Measurements from ENCODE around the gene SLC35F3.

Gene SLC35F3

DNA sequence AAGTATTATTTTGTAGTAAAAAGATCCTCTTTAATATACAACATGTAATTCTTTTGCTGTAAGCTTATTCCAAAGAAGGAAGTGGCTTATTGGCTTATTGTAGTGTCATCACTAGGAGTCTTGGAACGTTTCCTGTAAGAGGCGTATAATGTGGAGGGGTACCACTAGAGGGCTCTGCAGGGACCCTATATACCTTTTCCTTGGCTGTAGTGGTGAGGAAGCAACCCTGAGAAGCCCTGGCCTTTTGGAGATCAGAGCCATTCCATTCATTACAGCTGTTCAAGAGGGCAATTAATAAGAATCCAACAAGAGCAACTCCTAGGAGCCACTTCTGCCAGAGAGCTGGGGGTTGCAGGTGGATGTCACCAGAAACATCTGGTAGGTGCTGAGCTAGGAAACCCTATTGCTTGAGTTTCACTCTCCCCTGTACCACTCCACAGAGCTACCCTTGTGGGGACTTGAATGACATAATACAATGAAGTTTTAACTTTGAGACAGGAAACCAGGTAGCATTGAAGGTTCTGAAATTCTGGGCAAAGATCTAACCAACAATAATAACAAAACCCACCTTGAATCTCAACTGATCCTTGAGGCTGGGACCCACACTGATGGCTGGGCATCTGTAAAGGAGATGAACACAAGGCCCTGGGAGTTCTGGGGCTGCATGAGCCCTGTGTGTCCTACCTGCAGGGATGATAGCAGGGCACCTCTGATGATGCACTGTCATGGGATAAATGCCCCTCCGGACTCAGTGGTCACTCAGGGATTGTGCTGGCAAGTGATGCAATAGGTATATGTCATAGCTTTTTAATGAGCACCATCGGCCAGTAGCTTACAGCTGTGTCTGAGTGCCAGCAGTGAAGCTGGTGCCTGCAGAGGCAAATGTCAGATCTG, 308.5 kb downstream of the SLC35F3 start:
- peaks cover 28% of the 10 kb centered on the region for H3K27me3 Mint-ChIP-seq

GRCh38 chr1:234213658-234214128, 309.2 kb downstream of the SLC35F3 start:
- peaks cover 3% of the 10 kb centered on the region for H3K4me1 Mint-ChIP-seq
- peaks cover 2% of the 10 kb centered on the region for H3K36me3 Mint-ChIP-seq
- peak overlapping the region; percentile 78 for H3K4me3 Mint-ChIP-seq
- no peak for DNase-seq (ENCODE audit: low spot score in 2 of 2)
- no peak overlapping the region for H3K27ac Mint-ChIP-seq
- no peak for ATAC-seq (ENCODE audit: low read depth)
- H3K9me3 Mint-ChIP-seq = peaks cover 5% of the 10 kb centered on the region
- peaks cover 28% of the 10 kb centered on the region for H3K27me3 Mint-ChIP-seq

More for the DNA sequence above, 308.5 kb downstream of the SLC35F3 start:
- no peak for DNase-seq (ENCODE audit: low spot score in 2 of 2)
- no peak for ATAC-seq (ENCODE audit: low read depth)
- Mint-ChIP-seq H3K27ac (no peak overlapping the region), H3K4me1 (peaks cover 3% of the 10 kb centered on the region), H3K9me3 (peaks cover 5% of the 10 kb centered on the region), H3K4me3 (no peak overlapping the region), H3K36me3 (peaks cover 2% of the 10 kb centered on the region)

GRCh38 chr1:234214129-234214910, 309.8 kb downstream of the SLC35F3 start:
- H3K27me3 Mint-ChIP-seq = peaks cover 28% of the 10 kb centered on the region
- DNase-seq (ENCODE audit: low spot score in 2 of 2) (no peak), ATAC-seq (ENCODE audit: low read depth) (peak; percentile 34)
- H3K4me1 Mint-ChIP-seq = peaks cover 3% of the 10 kb centered on the region
- H3K4me3 Mint-ChIP-seq = peak overlapping the region; percentile 78
- no peak overlapping the region for H3K27ac Mint-ChIP-seq
- H3K9me3 Mint-ChIP-seq = peaks cover 5% of the 10 kb centered on the region
- peaks cover 2% of the 10 kb centered on the region for H3K36me3 Mint-ChIP-seq

DNA sequence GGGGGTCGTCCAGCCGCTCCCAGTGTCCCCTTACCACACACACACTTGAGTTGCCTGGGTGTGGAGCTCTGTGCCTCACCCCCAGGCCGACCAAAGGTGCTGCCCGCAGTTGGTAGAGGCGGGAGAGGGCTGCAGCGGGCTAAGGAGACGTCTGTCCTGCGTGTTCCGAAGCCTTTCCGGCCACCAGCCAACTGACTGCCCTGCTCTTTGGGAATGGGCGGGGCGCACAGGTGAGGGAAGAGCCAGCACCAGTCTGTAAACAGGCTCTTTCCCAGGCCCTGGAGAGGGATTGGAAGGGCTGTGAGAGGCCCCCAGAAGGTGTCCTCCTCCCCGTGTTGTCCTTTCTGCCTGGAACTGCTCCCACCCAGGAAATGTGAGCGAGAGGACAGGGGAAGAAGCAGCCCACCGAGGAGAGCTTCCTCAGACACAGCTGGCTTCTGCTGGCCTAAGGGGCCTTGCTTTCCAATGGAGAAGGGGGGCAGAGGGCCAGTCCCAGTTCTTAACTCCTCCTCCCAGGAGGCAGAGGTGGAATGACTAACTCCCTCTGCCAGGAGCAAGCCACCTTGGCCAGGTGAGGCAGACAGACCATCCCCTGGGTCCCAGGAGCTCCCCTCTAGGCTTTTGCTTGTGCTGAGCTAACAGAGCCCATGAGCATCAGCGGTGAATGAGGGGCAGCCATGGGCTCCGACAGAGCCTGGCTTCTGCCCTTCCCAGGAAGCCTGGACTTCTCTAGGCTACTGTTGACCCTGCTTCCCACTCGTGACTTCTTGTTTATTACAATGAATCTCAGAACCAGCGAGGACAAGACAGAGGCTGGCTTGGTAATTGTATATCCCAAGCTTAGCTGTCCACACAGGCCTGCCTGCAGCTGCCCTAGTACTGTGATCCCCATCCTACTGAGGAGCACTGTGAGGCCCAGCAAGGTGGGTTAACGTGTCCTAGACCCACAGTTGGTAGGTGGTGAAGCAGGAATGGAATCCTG, 310.7 kb downstream of the SLC35F3 start:
- Mint-ChIP-seq H3K36me3 (no peaks in the 10 kb centered on the region), H3K27ac (no peak overlapping the region), H3K4me3 (no peak overlapping the region), H3K4me1 (peaks cover 3% of the 10 kb centered on the region), H3K27me3 (peaks cover 24% of the 10 kb centered on the region), H3K9me3 (peaks cover 3% of the 10 kb centered on the region)
- ATAC-seq (ENCODE audit: low read depth) (no peak), DNase-seq (ENCODE audit: low spot score in 2 of 2) (no peak)

DNA sequence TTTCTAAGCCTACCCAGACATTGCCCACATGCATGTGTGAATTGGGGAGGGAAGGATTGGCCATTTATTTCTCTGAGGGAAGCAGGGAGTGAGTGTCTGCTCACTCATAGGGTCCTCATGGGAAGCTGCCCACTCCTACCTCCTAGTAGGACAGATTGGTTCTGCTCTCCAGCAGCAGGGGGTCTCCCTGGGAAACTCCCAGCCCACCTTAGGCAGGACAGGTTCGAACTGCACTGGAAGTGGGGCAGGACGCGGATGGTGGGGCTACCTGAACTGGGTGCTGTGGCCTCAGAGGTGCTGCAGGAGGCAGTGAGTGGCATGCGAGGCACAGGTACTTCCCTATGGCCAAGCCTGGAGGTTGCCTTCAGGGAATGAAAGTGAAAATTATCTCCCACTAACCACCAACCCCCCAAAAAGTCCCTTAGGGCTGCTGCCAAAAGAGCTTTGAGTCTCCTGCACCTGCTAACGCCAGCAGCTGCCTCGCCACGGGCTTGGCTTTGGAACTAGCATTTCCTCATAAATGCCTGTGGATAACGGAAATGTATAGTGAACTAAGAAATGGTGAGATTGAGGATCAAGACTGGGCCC, 311.7 kb downstream of the SLC35F3 start:
- H3K9me3 Mint-ChIP-seq = peaks cover 3% of the 10 kb centered on the region
- no peak overlapping the region for H3K4me3 Mint-ChIP-seq
- no peak overlapping the region for H3K27ac Mint-ChIP-seq
- no peak for DNase-seq (ENCODE audit: low spot score in 2 of 2)
- H3K36me3 Mint-ChIP-seq = no peaks in the 10 kb centered on the region
- H3K4me1 Mint-ChIP-seq = peaks cover 3% of the 10 kb centered on the region
- H3K27me3 Mint-ChIP-seq = peaks cover 20% of the 10 kb centered on the region
- no peak for ATAC-seq (ENCODE audit: low read depth)

- ATAC-seq (ENCODE audit: low read depth) (no peak), DNase-seq (ENCODE audit: low spot score in 2 of 2) (no peak)
- Mint-ChIP-seq H3K4me1 (peaks cover 3% of the 10 kb centered on the region), H3K27me3 (peaks cover 16% of the 10 kb centered on the region), H3K36me3 (no peaks in the 10 kb centered on the region), H3K9me3 (no peaks in the 10 kb centered on the region), H3K4me3 (no peak overlapping the region), H3K27ac (no peak overlapping the region)
Observed at GRCh38 chr1:234217316-234217840, 312.9 kb downstream of the SLC35F3 start.

DNA sequence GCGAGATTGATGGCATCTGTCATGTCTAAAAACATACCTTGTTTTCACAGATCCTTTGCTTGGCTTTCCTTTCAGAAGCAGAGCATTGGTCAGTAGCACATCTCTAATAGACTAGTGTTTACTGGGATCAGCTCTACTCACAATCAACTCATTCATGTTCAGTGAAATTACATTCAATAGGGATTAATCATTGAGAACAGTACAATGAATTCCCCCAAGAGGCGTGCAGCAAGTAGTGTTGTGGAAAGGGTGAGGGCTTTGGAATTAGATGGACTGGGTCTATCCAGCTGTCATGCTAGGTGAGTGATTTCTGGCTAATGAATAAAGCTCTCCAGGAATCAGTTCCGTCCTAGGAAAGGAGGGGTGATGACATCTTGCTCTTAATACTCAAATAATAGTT, 313.6 kb downstream of the SLC35F3 start:
- Mint-ChIP-seq H3K36me3 (no peaks in the 10 kb centered on the region), H3K4me3 (no peak overlapping the region), H3K27me3 (peaks cover 15% of the 10 kb centered on the region), H3K4me1 (peaks cover 3% of the 10 kb centered on the region), H3K27ac (no peak overlapping the region), H3K9me3 (no peaks in the 10 kb centered on the region)
- ATAC-seq (ENCODE audit: low read depth) (no peak), DNase-seq (ENCODE audit: low spot score in 2 of 2) (no peak)

DNA sequence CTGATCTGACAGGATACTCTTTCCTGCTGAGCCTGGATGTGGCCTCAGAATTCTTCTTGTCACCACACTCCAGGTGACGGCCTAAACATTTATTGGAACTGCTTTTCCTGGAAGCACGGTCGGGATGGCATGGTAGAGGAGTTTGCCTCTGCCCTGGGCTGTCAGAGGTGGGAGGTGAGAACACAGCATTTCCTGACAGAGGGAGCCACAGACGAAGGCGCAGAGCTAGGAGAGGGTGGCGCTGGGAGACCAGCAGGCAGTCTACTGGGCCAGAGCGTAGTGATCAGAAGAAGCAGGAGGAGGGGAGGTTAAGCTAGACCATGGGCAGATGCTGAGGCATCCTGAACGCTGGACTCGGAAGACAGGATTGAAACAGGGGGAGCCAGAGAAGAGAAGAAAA, 315.2 kb downstream of the SLC35F3 start:
- Mint-ChIP-seq H3K4me1 (no peaks in the 10 kb centered on the region), H3K9me3 (no peaks in the 10 kb centered on the region), H3K36me3 (no peaks in the 10 kb centered on the region), H3K27ac (no peak overlapping the region), H3K27me3 (peaks cover 16% of the 10 kb centered on the region), H3K4me3 (no peak overlapping the region)
- ATAC-seq (ENCODE audit: low read depth) (no peak), DNase-seq (ENCODE audit: low spot score in 2 of 2) (no peak)

GRCh38 chr1:234221601-234222000, 317.1 kb downstream of the SLC35F3 start:
- Mint-ChIP-seq H3K27me3 (peaks cover 12% of the 10 kb centered on the region), H3K4me3 (no peak overlapping the region), H3K4me1 (no peaks in the 10 kb centered on the region), H3K27ac (no peak overlapping the region), H3K9me3 (no peaks in the 10 kb centered on the region), H3K36me3 (no peaks in the 10 kb centered on the region)
- no peak for DNase-seq (ENCODE audit: low spot score in 2 of 2)
- ATAC-seq (ENCODE audit: low read depth) = no peak

- no peak overlapping the region for H3K27ac Mint-ChIP-seq
Observed at GRCh38 chr1:234222561-234223280, 318.2 kb downstream of the SLC35F3 start.

GRCh38 chr1:234226113-234226818, 321.8 kb downstream of the SLC35F3 start:
- Mint-ChIP-seq H3K27me3 (peaks cover 26% of the 10 kb centered on the region), H3K27ac (no peak overlapping the region), H3K4me1 (peaks cover 4% of the 10 kb centered on the region), H3K4me3 (no peak overlapping the region), H3K36me3 (no peaks in the 10 kb centered on the region), H3K9me3 (no peaks in the 10 kb centered on the region)
- DNase-seq (ENCODE audit: low spot score in 2 of 2) (no peak), ATAC-seq (ENCODE audit: low read depth) (no peak)

More at GRCh38 chr1:234222561-234223280, 318.2 kb downstream of the SLC35F3 start:
- DNase-seq (ENCODE audit: low spot score in 2 of 2) = no peak
- H3K27me3 Mint-ChIP-seq = peaks cover 13% of the 10 kb centered on the region
- no peaks in the 10 kb centered on the region for H3K4me1 Mint-ChIP-seq
- no peaks in the 10 kb centered on the region for H3K36me3 Mint-ChIP-seq
- H3K4me3 Mint-ChIP-seq = no peak overlapping the region
- no peaks in the 10 kb centered on the region for H3K9me3 Mint-ChIP-seq
- no peak for ATAC-seq (ENCODE audit: low read depth)

DNA sequence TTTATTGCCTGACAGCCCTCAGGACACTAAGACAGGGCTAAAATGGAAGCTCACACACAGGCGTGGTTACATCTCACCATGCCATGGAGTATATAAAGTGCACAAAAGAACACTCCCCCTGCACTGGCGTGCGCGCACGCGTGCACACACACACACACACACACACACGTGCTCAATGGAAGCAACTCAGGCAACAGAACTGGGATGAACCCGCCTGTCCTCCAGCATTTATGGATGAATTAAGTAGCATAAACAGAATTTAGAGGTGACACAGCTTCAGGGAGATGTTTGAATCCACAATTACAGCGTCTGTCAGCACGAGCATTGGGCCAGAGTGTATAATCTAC, 322.3 kb downstream of the SLC35F3 start:
- H3K27me3 Mint-ChIP-seq = peaks cover 27% of the 10 kb centered on the region

More for the DNA sequence above, 322.3 kb downstream of the SLC35F3 start:
- Mint-ChIP-seq H3K4me3 (no peak overlapping the region), H3K9me3 (no peaks in the 10 kb centered on the region), H3K27ac (no peak overlapping the region), H3K36me3 (no peaks in the 10 kb centered on the region), H3K4me1 (peaks cover 4% of the 10 kb centered on the region)
- DNase-seq (ENCODE audit: low spot score in 2 of 2) = no peak
- ATAC-seq (ENCODE audit: low read depth) = no peak

Data from memory B cell (primary cell).